HCT116 (cell line): ENCODE results near the gene LY9. TPM values are rescaled to one million over a fixed set of nuclear protein-coding genes. Genes with fewer than 3 reads are reported as not detected.

ENCODE experiments used
- ATAC-seq: fragments of 200-7000 bp; cut with Tn5 transposase; 2 replicates; pipeline ENCODE4 v1.9.1; 2020; ENCODE audit warnings: mild to moderate bottlenecking, moderate library complexity
- BruUV-seq: library from RNA; stranded (reverse); fragments of 400-500 nt; replicated peaks from 2 replicates; lab custom pipeline; 2021; lab: Mats Ljungman, UMichigan
- CTCF ChIA-PET: fragments of 300-600 bp; sonication (Branson Sonifier 250); formaldehyde crosslinking; loops from one replicate; lab custom pipeline; 2021; ENCODE audit warnings: antibody characterized with exemption; lab: Charles Lee
- POLR2A ChIA-PET: fragments of 300-600, 350-600 bp; sonication (Branson Sonifier 250); formaldehyde crosslinking; loops from one replicate; lab custom pipeline; 2021; ENCODE audit warnings: antibody characterized with exemption; lab: Charles Lee
- RAD21 ChIA-PET, 2 experiments: fragments of 300-600 bp; sonication (Branson Sonifier 250); formaldehyde crosslinking; loops; one replicate each; lab custom pipeline; 2023; ENCODE audit warnings: low total read pairs in 2 of 2; ENCODE audit not compliant: uncharacterized antibody in 2 of 2, unreplicated experiment in 2 of 2, low non-redundant PET in 1 of 2; lab: Charles Lee
- DNase-seq: peaks from one replicate; pipeline ENCODE4 v3.0.0-alpha.2; 2010; ENCODE audit warnings: low read depth, low spot score
- H2AFZ ChIP-seq: fragments of 200-600 bp; shearing (Covaris generic), sonication (generic); 2 replicates; pipeline ENCODE4 v1.6.1; 2017; ENCODE audit warnings: low read depth, mixed run types, mixed read lengths, antibody characterized with exemption, low read length; ENCODE audit not compliant: poor library complexity, severe bottlenecking
- H3K27ac ChIP-seq: 2 replicates; pipeline ENCODE4 v1.5.1; 2012; ENCODE audit warnings: low read depth, low read length
- H3K27me3 ChIP-seq: fragments of 200-600 bp; sonication (generic); 2 replicates; pipeline ENCODE4 v1.6.1; 2016; ENCODE audit warnings: mixed run types, low read length, mixed read lengths; ENCODE audit not compliant: insufficient read depth
- H3K36me3 ChIP-seq, 2 experiments: fragments of 200-500 bp in 1 of 2; fragments of 200-600 bp in 1 of 2; sonication (Bioruptor generic) in 1 of 2; sonication (generic) in 1 of 2; 2 replicates each; pipeline versions ENCODE4 v1.5.1 to v1.6.1; 2014 to 2016; ENCODE audit warnings: low read length in 2 of 2, inconsistent platforms in 1 of 2, mixed read lengths in 1 of 2, mixed run types in 1 of 2; ENCODE audit not compliant: insufficient read depth in 2 of 2, control insufficient read depth in 1 of 2
- H3K4me1 ChIP-seq, 2 experiments: fragments of 200-600 bp in 1 of 2; sonication (generic) in 1 of 2; 2 replicates each; pipeline versions ENCODE4 v1.5.1 to v1.6.1; 2012 to 2017; ENCODE audit warnings: low read length in 2 of 2, inconsistent platforms in 1 of 2, mild to moderate bottlenecking in 1 of 2, mixed read lengths in 1 of 2, mixed run types in 1 of 2, moderate library complexity in 1 of 2; ENCODE audit not compliant: insufficient read depth in 2 of 2, control insufficient read depth in 1 of 2
- H3K4me2 ChIP-seq: fragments of 200-600 bp; sonication (generic); 2 replicates; pipeline ENCODE4 v1.6.1; 2017; ENCODE audit warnings: mixed run types, low read length, mixed read lengths
- H3K4me3 ChIP-seq, 2 experiments: fragments of 200-600 bp in 1 of 2; sonication (generic) in 1 of 2; replicated peaks in 1 of 2; 2 replicates each; pipeline ENCODE4 v1.5.1; 2011 to 2016; ENCODE audit warnings: low read length in 2 of 2, control low read depth in 1 of 2, low read depth in 1 of 2, mild to moderate bottlenecking in 1 of 2, mixed read lengths in 1 of 2, mixed run types in 1 of 2
- H3K79me2 ChIP-seq: fragments of 200-600 bp; sonication (generic); 2 replicates; pipeline ENCODE4 v1.6.1; 2017; ENCODE audit warnings: mild to moderate bottlenecking, mixed run types, low read length, moderate library complexity, mixed read lengths; ENCODE audit not compliant: insufficient read depth
- H3K9ac ChIP-seq: fragments of 200-600 bp; sonication (generic); 2 replicates; pipeline ENCODE4 v1.6.1; 2016; ENCODE audit warnings: low read length, mixed read lengths
- H3K9me2 ChIP-seq: fragments of 200-600 bp; sonication (generic), shearing (Covaris generic); 2 replicates; pipeline ENCODE4 v1.6.1; 2017; ENCODE audit warnings: mixed run types, mild to moderate bottlenecking, moderate library complexity; ENCODE audit not compliant: insufficient read depth
- H3K9me3 ChIP-seq, 2 experiments: fragments of 200-500 bp in 1 of 2; fragments of 200-600 bp in 1 of 2; sonication (Bioruptor generic) in 1 of 2; sonication (generic) in 1 of 2; 2 replicates each; pipeline ENCODE4 v1.6.1; 2014 to 2017; ENCODE audit warnings: low read length in 2 of 2, mixed read lengths in 2 of 2, inconsistent platforms in 1 of 2, low read depth in 1 of 2, mild to moderate bottlenecking in 1 of 2, mixed run types in 1 of 2, moderate library complexity in 1 of 2; ENCODE audit not compliant: control insufficient read depth in 1 of 2, insufficient read depth in 1 of 2
- H4K20me1 ChIP-seq: fragments of 200-600 bp; sonication (generic), shearing (Covaris generic); 2 replicates; pipeline ENCODE4 v1.6.1; 2017; ENCODE audit warnings: mixed run types, mild to moderate bottlenecking, moderate library complexity; ENCODE audit not compliant: insufficient read depth
- ATF3 ChIP-seq: IDR thresholded peaks from 2 replicates; pipeline ENCODE4 v1.6.1; 2012
- CBX3 ChIP-seq: IDR thresholded peaks from 2 replicates; pipeline ENCODE4 v1.6.1; 2012; ENCODE audit warnings: low read depth
- CEBPB ChIP-seq: IDR thresholded peaks from 2 replicates; pipeline ENCODE4 v1.6.1; 2012; ENCODE audit warnings: low read depth
- EGR1 ChIP-seq: IDR thresholded peaks from 2 replicates; pipeline ENCODE4 v1.6.1; 2012; ENCODE audit warnings: low read depth
- ELF1 ChIP-seq: IDR thresholded peaks from 2 replicates; pipeline ENCODE4 v1.6.1; 2012; ENCODE audit warnings: low read depth, borderline replicate concordance
- EZH2phosphoT487 ChIP-seq: fragments of 200-600 bp; IDR thresholded peaks from 2 replicates; pipeline ENCODE4 v1.6.1; 2018; ENCODE audit warnings: antibody characterized with exemption, borderline replicate concordance
- FOSL1 ChIP-seq: IDR thresholded peaks from 2 replicates; pipeline ENCODE4 v1.6.1; 2012; ENCODE audit warnings: low read depth
- JUND ChIP-seq: IDR thresholded peaks from 2 replicates; pipeline ENCODE4 v1.6.1; 2012
- MAX ChIP-seq: IDR thresholded peaks from 2 replicates; pipeline ENCODE4 v1.6.1; 2012
- POLR2AphosphoS5 ChIP-seq: IDR thresholded peaks from 2 replicates; pipeline ENCODE4 v1.6.1; 2011; ENCODE audit warnings: mild to moderate bottlenecking, low read depth, low read length, moderate library complexity
- RAD21 ChIP-seq: IDR thresholded peaks from 2 replicates; pipeline ENCODE4 v1.6.1; 2012; ENCODE audit warnings: low read depth, mild to moderate bottlenecking
- SIN3A ChIP-seq: IDR thresholded peaks from 2 replicates; pipeline ENCODE4 v1.6.1; 2012; ENCODE audit warnings: low read depth
- SRF ChIP-seq: IDR thresholded peaks from 2 replicates; pipeline ENCODE4 v1.6.1; 2012; ENCODE audit warnings: low read depth
- TCF7L2 ChIP-seq: IDR thresholded peaks from 2 replicates; pipeline ENCODE4 v1.7.0; 2011; ENCODE audit warnings: borderline replicate concordance, inconsistent platforms; ENCODE audit not compliant: insufficient read depth, insufficient read length; ENCODE audit errors: extremely low read depth
- ZBTB33 ChIP-seq: IDR thresholded peaks from 2 replicates; pipeline ENCODE4 v1.6.1; 2011; ENCODE audit warnings: mild to moderate bottlenecking, low read length, moderate library complexity; ENCODE audit not compliant: insufficient replicate concordance; ENCODE audit errors: extremely low read depth
- ZFX ChIP-seq: fragments of 450-650 bp; IDR thresholded peaks from 2 replicates; pipeline ENCODE4 v1.6.1; 2017
- ZNF274 ChIP-seq: fragments of 200-500 bp; sonication (Bioruptor generic); IDR thresholded peaks from 2 replicates; pipeline ENCODE4 v1.6.1; 2014; ENCODE audit warnings: mild to moderate bottlenecking, low read depth, low read length, inconsistent platforms
- intact Hi-C: fragments of 100-400 bp; cut with micrococcal nuclease; formaldehyde crosslinking; loops from 2 replicates; pipeline ENCODE4 v1.10.0; 2022
- total RNA-seq: library from RNA; stranded (reverse); gene quantifications from one replicate; pipeline ENCODE4 v1.2.1, GENCODE V29; 2021; ENCODE audit not compliant: unreplicated experiment

The LY9 gene
- total RNA-seq, 1 experiment from 2014 or later = 0.22 TPM

- H3K36me3 ChIP-seq = no peaks in the 10 kb centered on the region
- H3K4me2 ChIP-seq = no peak overlapping the region
- H3K27ac ChIP-seq = no peak overlapping the region
- no peaks in the 10 kb centered on the region for H3K9me2 ChIP-seq
- ATAC-seq = no peak
- TF ChIP-seq CBX3 (no peak), MAX (no peak), ZBTB33 (no peak), RAD21 (no peak), CEBPB (no peak), POLR2AphosphoS5 (no peak), ZFX (no peak), TCF7L2 (no peak), SIN3A (no peak), ELF1 (no peak), ZNF274 (no peak), EZH2phosphoT487 (no peak), FOSL1 (no peak), ATF3 (no peak), SRF (no peak), EGR1 (no peak), JUND (no peak)
- TF ChIP-seq, all 23 proteins: peak for 0
- ChIA-PET RAD21 (no interaction called here), CTCF (no interaction called here), POLR2A (no interaction called here)
- Histone ChIP-seq H2AFZ (no peak overlapping the region), H3K4me3 (no peak overlapping the region), H4K20me1 (no peaks in the 10 kb centered on the region), H3K9me3 (no peaks in the 10 kb centered on the region), H3K27me3 (no peaks in the 10 kb centered on the region), H3K4me1 (0 out of 4 replicates have a peak, but pooled peaks cover 0 to under 1% of the 10 kb centered on the region in 2 experiments), H3K79me2 (no peaks in the 10 kb centered on the region), H3K9ac (no peak overlapping the region)
- intact Hi-C loops = no loop called here
- BruUV-seq = no TSS peak
- no peak for DNase-seq
These were observed 11.8 kb downstream of the LY9 start for GRCh38 chr1:160807738-160808137.
